HG03460 (cell line): ENCODE results near the gene VANGL1.
A peak's percentile ranks its signal among the peaks of the same experiment; 100 is the strongest.

ENCODE experiments used
- ATAC-seq: cut with Tn5 transposase; IDR thresholded peaks from one replicate; pipeline ENCODE4 v1.9.1; 2021; ENCODE audit not compliant: unreplicated experiment

The VANGL1 gene

DNA sequence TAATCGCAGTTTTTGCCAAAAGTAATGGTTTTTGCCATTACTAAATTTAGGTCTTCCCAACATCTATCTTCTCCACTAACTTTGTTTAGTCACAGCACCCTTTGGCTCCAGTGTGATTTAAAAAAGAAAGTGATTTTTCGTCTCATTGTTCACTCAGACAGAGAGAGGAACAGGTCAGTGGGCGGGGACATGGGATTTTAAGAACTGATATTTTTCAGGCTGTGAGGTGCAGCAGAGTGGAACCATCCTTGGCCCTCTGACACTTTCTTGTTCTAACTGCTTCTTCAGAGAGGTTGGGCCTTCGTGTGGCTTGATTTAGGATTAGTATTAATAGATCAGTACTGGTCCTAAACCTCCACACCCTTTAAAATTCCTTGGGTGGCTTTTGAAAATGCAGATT is 88.0 kb downstream of the VANGL1 start:
- ATAC-seq, result peak; percentile 91

DNA sequence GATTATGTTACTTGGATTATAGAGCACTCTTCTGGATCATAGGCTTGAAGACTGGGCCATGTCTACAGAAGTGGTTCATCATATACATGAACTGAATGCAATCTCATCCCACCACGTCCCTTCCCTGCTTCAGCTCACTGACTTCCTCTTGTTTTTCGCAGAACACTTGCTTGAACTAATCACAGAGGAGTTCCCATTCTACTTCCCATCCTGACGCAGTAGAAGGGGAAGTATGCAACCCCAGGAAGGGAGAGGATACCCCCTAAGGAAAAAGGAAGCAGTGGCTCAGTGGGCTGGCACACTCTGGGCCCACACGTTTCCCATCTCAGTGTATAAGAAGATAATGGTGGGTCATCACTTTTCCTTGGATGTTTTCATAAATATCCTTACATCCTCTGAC is 90.5 kb downstream of the VANGL1 start:
- ATAC-seq, result no peak

- ATAC-seq, result no peak
These were observed 99.0 kb downstream of the VANGL1 start for GRCh38 chr1:115740811-115741210.

- ATAC-seq, result no peak
These were observed 103.0 kb downstream of the VANGL1 start for GRCh38 chr1:115744646-115745275.

GRCh38 chr1:115746021-115746690 is 104.4 kb downstream of the VANGL1 start:
- no peak for ATAC-seq
